Smooth muscle cell (in vitro differentiated cells): Measurements from ENCODE around the gene ZFYVE9. TPM values are rescaled to one million over a fixed set of nuclear protein-coding genes. Genes with fewer than 3 reads are reported as not detected.

ENCODE experiments used
- DNase-seq: peaks from one replicate; lab custom pipeline; 2025; ENCODE audit not compliant: unreplicated experiment; lab: John Stamatoyannopoulos, UW
- H2AFZ ChIP-seq: fragments of 200-600 bp; sonication (generic); 2 replicates; pipeline ENCODE4 v1.6.0; 2016; ENCODE audit warnings: antibody characterized with exemption, low read depth, mild to moderate bottlenecking
- H3F3A ChIP-seq: fragments of 200-600 bp; sonication (generic); 2 replicates; pipeline ENCODE4 v1.6.0; 2017; ENCODE audit warnings: antibody characterized with exemption, low read depth
- H3K27ac ChIP-seq: fragments of 200-600 bp; sonication (generic); 2 replicates; pipeline ENCODE4 v1.5.1; 2016; ENCODE audit warnings: low read depth, mild to moderate bottlenecking
- H3K27me3 ChIP-seq: fragments of 200-600 bp; sonication (generic); 2 replicates; pipeline ENCODE4 v1.6.1; 2016; ENCODE audit warnings: low read depth, mild to moderate bottlenecking
- H3K36me3 ChIP-seq: fragments of 200-600 bp; sonication (generic); 2 replicates; pipeline ENCODE4 v1.5.1; 2016; ENCODE audit warnings: low read depth
- H3K4me1 ChIP-seq: fragments of 200-600 bp; sonication (generic); 2 replicates; pipeline ENCODE4 v1.5.1; 2016; ENCODE audit warnings: low read depth
- H3K4me2 ChIP-seq: fragments of 200-600 bp; sonication (generic); 2 replicates; pipeline ENCODE4 v1.6.0; 2016; ENCODE audit warnings: mild to moderate bottlenecking
- H3K4me3 ChIP-seq: fragments of 200-600 bp; sonication (generic); 2 replicates; pipeline ENCODE4 v1.5.1; 2016; ENCODE audit warnings: mild to moderate bottlenecking
- H3K79me2 ChIP-seq: fragments of 200-600 bp; sonication (generic); 2 replicates; pipeline ENCODE4 v1.6.0; 2016; ENCODE audit warnings: low read depth, mild to moderate bottlenecking
- H3K9ac ChIP-seq: fragments of 200-600 bp; sonication (generic); 2 replicates; pipeline ENCODE4 v1.6.0; 2016; ENCODE audit warnings: low read depth
- H3K9me3 ChIP-seq: fragments of 200-600 bp; sonication (generic); replicated peaks from 2 replicates; pipeline ENCODE4 v1.5.1; 2016; ENCODE audit warnings: low read depth
- H4K20me1 ChIP-seq: fragments of 200-600 bp; sonication (generic); 2 replicates; pipeline ENCODE4 v1.6.0; 2016; ENCODE audit warnings: low read depth
- WGBS: methylation state at CpG from one replicate; pipeline ENCODE4 v1.1.7; 2016; ENCODE audit warnings: low lambda C conversion rate; 5-methylcytosine and 5-hydroxymethylcytosine counted together
- polyA plus RNA-seq: library from polyadenylated mRNA; unstranded; fragments of >200 nt; fragmentation: Nextera tagmentation; extraction: Ambion mirVana; gene quantifications from 2 replicates; pipeline ENCODE4 v1.2.1, GENCODE V29; 2016
- total RNA-seq: library from RNA; depleted of rRNA; stranded (reverse); fragments of >200 nt; gene quantifications from 2 replicates; pipeline ENCODE4 v1.2.3, GENCODE V29; 2014
- TF ChIP-seq, protein P1 (sequence below): fragments of 200-600 bp; sonication (generic); IDR thresholded peaks from 2 replicates; pipeline ENCODE4 v1.5.1; 2017; ENCODE audit warnings: borderline replicate concordance, mild to moderate bottlenecking, antibody characterized with exemption; ENCODE audit not compliant: insufficient read depth, poor library complexity, severe bottlenecking

ZFYVE9 gene
- total and polyA plus RNA-seq, 2 experiments from 2014 or later: 2.7 to 19.1 TPM

DNA sequence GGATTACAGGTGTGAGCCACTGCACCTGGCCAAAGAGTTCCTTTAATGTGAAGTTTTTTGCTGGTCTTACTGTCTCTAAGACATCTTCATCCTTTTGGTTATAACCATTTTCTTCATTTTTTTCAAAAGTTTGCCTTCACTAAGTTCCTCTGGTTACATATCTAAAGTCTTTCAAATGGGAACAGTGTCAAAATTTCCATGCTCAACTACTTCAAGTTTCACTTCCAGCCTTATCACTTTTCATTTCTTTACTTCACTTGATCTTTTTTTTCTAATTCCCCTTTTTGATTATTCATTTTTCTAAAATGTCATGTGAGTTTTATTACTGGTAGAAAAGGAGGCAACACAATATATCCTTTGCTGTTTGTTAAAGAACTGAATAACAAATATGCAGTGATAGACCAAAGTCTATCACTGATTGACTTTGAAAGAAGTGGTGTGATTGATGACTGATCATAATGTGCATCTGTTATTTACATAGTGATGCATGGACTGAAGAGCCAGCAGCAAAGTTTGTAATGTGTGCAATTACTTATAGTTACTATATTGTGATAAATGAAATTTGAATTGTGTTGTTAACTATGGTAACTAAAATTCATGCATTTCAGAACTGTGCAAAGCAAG is 16.0 kb upstream of the ZFYVE9 start:
- Histone ChIP-seq H3K36me3 (no peaks in the 10 kb centered on the region), H3K4me1 (no peaks in the 10 kb centered on the region)
- TF ChIP-seq, protein P1, sequence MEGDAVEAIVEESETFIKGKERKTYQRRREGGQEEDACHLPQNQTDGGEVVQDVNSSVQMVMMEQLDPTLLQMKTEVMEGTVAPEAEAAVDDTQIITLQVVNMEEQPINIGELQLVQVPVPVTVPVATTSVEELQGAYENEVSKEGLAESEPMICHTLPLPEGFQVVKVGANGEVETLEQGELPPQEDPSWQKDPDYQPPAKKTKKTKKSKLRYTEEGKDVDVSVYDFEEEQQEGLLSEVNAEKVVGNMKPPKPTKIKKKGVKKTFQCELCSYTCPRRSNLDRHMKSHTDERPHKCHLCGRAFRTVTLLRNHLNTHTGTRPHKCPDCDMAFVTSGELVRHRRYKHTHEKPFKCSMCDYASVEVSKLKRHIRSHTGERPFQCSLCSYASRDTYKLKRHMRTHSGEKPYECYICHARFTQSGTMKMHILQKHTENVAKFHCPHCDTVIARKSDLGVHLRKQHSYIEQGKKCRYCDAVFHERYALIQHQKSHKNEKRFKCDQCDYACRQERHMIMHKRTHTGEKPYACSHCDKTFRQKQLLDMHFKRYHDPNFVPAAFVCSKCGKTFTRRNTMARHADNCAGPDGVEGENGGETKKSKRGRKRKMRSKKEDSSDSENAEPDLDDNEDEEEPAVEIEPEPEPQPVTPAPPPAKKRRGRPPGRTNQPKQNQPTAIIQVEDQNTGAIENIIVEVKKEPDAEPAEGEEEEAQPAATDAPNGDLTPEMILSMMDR: no peak

DNA sequence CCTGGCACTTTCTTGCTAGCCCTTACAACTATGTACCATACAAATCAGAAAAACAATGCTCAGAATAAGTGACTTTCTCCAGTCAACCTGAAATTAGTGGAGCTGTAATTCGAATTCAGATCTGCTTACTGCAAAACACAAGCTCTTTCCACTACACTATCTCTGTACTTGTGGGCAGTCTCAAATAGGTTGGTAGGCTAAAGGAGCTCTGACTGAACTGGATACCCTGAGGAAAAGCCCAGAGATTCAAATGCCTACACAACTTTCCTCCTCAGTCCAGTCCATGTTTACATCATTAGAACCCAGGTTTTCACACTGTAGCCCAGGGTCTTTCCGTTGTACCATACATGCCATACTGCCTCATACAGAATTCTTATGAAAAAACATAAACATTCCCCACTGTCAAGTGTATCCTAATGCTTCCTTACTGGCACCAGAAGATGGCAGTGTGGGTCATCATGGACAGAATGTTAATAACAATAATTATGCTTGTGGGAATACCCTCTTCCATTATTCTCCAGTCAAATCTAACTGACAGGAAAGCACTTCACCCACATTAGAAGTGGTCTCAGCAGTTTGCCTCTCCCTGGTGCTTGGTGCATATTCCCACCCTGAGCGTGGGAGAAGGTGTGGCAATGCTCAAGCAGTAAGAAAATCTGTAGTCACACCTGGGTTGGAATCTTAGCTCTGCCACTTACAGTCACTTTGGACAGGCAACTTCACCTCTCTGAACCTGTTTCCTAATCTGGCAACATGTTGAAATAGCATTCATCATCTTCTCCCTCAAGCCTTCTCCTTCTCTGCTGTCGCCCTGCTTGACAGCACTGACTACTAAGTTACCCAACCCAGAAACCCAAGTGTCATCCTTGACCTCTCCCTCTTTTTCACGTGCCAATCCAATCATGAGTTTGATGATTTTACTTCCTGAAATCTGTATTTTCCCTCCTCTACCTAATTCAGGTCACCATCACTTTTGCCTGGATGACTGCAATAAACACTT is 14.4 kb upstream of the ZFYVE9 start:
- H4K20me1 ChIP-seq: no peaks in the 10 kb centered on the region
- H3K9ac ChIP-seq: no peak overlapping the region
- TF ChIP-seq, protein P1: peak; percentile 75
- H3K79me2 ChIP-seq: no peaks in the 10 kb centered on the region
- no peak overlapping the region for H3K4me3 ChIP-seq
- H3K36me3 ChIP-seq: no peaks in the 10 kb centered on the region
- peaks cover 24% of the 10 kb centered on the region for H3K27me3 ChIP-seq
- H2AFZ ChIP-seq: no peak overlapping the region
- H3K4me1 ChIP-seq: no peaks in the 10 kb centered on the region
- no peak for DNase-seq
- H3K4me2 ChIP-seq: no peak overlapping the region
- no peaks in the 10 kb centered on the region for H3K9me3 ChIP-seq
- no peaks in the 10 kb centered on the region for H3F3A ChIP-seq
- WGBS: 43% methylated on average over 5 of the region's 5 CpGs
- H3K27ac ChIP-seq: no peak overlapping the region

More for the DNA sequence above, 16.0 kb upstream of the ZFYVE9 start:
- H2AFZ ChIP-seq: no peak overlapping the region
- H3K9ac ChIP-seq: no peak overlapping the region
- no peaks in the 10 kb centered on the region for H3F3A ChIP-seq
- peaks cover 24% of the 10 kb centered on the region for H3K27me3 ChIP-seq
- H3K4me3 ChIP-seq: no peak overlapping the region
- no peaks in the 10 kb centered on the region for H4K20me1 ChIP-seq
- no peaks in the 10 kb centered on the region for H3K9me3 ChIP-seq
- DNase-seq: no peak
- H3K79me2 ChIP-seq: no peaks in the 10 kb centered on the region
- no peak overlapping the region for H3K27ac ChIP-seq
- no peak overlapping the region for H3K4me2 ChIP-seq

DNA sequence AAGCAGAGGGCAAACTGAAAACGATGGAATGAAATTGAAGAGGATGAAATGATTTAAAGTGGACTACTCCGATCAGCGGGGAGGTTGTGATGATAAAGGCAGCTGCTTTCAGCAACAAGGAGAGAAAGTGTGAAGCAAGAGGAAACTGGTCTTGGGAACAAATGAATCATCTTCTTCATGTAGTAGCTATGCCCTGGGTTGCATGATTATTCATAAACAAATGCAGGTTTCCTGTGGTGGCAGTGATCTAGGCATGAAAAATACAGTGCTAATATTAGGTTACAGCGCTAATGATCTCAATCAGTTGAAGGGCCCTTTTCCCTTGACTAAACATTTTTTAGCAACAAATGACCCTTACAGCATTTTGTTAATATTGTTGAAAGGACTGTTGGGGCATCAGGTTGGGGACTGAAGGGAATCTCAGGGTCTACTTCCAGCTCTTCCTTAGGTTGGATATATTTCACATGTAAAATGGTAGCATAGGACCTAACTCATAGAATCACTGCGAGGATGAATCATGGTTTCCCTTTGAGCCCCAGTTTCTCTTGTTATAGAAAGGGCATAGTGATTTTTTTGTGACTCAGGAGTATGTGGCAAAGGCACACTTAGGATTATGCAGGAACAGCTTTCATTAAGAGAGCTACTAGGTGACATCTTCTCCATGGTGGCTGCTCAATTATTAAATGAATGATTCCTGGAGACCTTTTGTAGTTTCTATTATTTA is 1.9 kb upstream of the ZFYVE9 start:
- Histone ChIP-seq H4K20me1 (peaks cover 8% of the 10 kb centered on the region), H3K27ac (peak overlapping the region; percentile 84), H3K4me1 (peaks cover 9% of the 10 kb centered on the region), H3K4me3 (no peak overlapping the region), H3K27me3 (no peaks in the 10 kb centered on the region), H3K9ac (peak overlapping the region; percentile 46), H2AFZ (no peak overlapping the region), H3F3A (peaks cover 11% of the 10 kb centered on the region), H3K79me2 (peaks cover 22% of the 10 kb centered on the region), H3K4me2 (peak overlapping the region; percentile 63), H3K9me3 (no peaks in the 10 kb centered on the region), H3K36me3 (no peaks in the 10 kb centered on the region)
- TF ChIP-seq, protein P1: no peak
- 59% methylated on average over 5 of the region's 5 CpGs for WGBS
- DNase-seq: no peak
